ENCODE measurements around the gene ZMYND8. TPM values are rescaled to one million over a fixed set of nuclear protein-coding genes. Genes with fewer than 3 reads are reported as not detected.

Gene ZMYND8
- total RNA-seq, 3 donors from 2014 or later (not counting 1 experiment from before 2014, with no cell fraction given), result 57.6 to 72.6 (median 69.8) TPM

- H3K9me3 ChIP-seq (ENCODE audit: control insufficient read depth, insufficient read depth, low read length), result no peaks in the 10 kb centered on the region
- H3K4me1 Mint-ChIP-seq, result peaks cover 5 to 54% of the 10 kb centered on the region in 2 donors
- no peak for TF ChIP-seq CTCF (IDR thresholded peaks at IDR 0.05)
- H3K36me3 ChIP-seq (ENCODE audit: control insufficient read depth, insufficient read depth, low read length), result no peaks in the 10 kb centered on the region
- H3K4me3 Mint-ChIP-seq, result peak overlapping the region; percentile 90
- H3K4me3 ChIP-seq (ENCODE audit: low read length), result peak overlapping the region; percentile 42
- H3K36me3 Mint-ChIP-seq, result no peaks in the 10 kb centered on the region
- DNase-seq (peak; percentile 17 to 38), ATAC-seq (no peak)
- H3K9me3 Mint-ChIP-seq, result no peaks in the 10 kb centered on the region
- H3K27me3 ChIP-seq (ENCODE audit: control insufficient read depth, insufficient read depth, low read length), result no peaks in the 10 kb centered on the region
- H3K27ac ChIP-seq (ENCODE audit: low read length), result peak overlapping the region; percentile 86
- H3K27me3 Mint-ChIP-seq (ENCODE audit: low read depth in 2 of 2), result no peaks in the 10 kb centered on the region
- intact Hi-C loops (cut with micrococcal nuclease), result loop anchor here (5.0 to 10.0 kb wide), 2 partner anchors 38 to 149 kb away; partner anchors contain the start of gene NCOA3
- peaks cover 65% of the 10 kb centered on the region for H3K4me1 ChIP-seq (ENCODE audit: control insufficient read depth, insufficient read depth, low read length)
- 11% methylated on average over 2 of the region's 2 CpGs for WGBS (ENCODE audit: insufficient coverage)
- no peak overlapping the region for H3K27ac Mint-ChIP-seq
Observed at GRCh38 chr20:47355489-47356219, 845 bp downstream of the ZMYND8 start.

DNA sequence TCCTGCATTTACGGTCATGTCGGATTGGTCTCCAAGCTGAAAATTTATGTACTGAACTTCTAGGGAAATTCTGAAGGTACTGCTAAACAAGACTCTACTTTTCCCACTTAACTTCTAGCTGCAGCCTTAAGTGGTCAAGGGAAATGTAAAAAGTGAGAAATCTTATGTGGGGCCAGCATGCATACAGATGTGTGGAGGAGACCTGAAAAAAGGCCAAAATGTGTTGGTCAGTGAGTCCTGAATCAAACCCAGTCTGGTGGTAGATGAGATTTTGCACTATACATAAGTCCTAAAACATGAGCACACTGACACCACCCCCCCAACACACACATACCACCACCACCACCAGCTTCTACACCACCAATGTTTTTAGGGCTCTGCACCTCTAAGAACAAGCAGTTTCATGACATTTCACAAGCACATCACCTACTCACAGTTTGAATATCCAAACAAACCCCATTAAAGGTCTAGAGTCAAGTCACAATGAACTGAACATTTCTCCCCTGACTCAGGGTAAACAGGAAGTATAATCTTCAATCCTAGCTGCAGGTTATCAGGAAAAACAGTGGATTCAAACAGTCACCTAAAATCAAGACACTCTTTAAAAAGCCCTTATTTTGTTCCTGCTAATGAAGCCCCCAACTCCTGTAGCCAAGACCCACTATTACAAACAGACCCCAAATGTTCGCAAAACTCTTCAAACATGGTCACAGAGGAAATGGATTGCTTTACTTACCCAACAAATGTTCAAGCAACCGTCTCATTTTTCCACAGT lies 1.6 kb downstream of the ZMYND8 start:
- ATAC-seq, result peak in 1 of 3 donors; percentile 23
- peak overlapping the region; percentile 86 for H3K27ac ChIP-seq (ENCODE audit: low read length)
- no peaks in the 10 kb centered on the region for H3K9me3 ChIP-seq (ENCODE audit: control insufficient read depth, insufficient read depth, low read length)
- no peaks in the 10 kb centered on the region for H3K36me3 Mint-ChIP-seq
- no peaks in the 10 kb centered on the region for H3K27me3 Mint-ChIP-seq (ENCODE audit: low read depth in 2 of 2)
- peak overlapping the region; percentile 42 for H3K4me3 ChIP-seq (ENCODE audit: low read length)
- peak overlapping the region; percentile 90 for H3K4me3 Mint-ChIP-seq
- peaks cover 57% of the 10 kb centered on the region for H3K4me1 ChIP-seq (ENCODE audit: control insufficient read depth, insufficient read depth, low read length)
- intact Hi-C loops (cut with micrococcal nuclease), result loop anchor here (5.0 to 10.0 kb wide), 2 partner anchors 38 to 150 kb away; partner anchors contain the start of gene NCOA3
- H3K4me1 Mint-ChIP-seq, result peaks cover 0 to 49% of the 10 kb centered on the region in 2 donors
- no peaks in the 10 kb centered on the region for H3K36me3 ChIP-seq (ENCODE audit: control insufficient read depth, insufficient read depth, low read length)
- H3K27me3 ChIP-seq (ENCODE audit: control insufficient read depth, insufficient read depth, low read length), result no peaks in the 10 kb centered on the region
- H3K27ac Mint-ChIP-seq, result no peak overlapping the region
- DNase-seq, result peak; percentile 19 to 33
- WGBS (ENCODE audit: insufficient coverage), result 4% methylated on average over 3 of the region's 4 CpGs
- no peak for TF ChIP-seq CTCF (IDR thresholded peaks at IDR 0.05)
- no peaks in the 10 kb centered on the region for H3K9me3 Mint-ChIP-seq

- Mint-ChIP-seq H3K9me3 (no peaks in the 10 kb centered on the region), H3K36me3 (no peaks in the 10 kb centered on the region), H3K27ac (no peak overlapping the region), H3K27me3 (ENCODE audit: low read depth in 2 of 2) (no peaks in the 10 kb centered on the region), H3K4me3 (peak overlapping the region; percentile 90), H3K4me1 (peaks cover 0 to 49% of the 10 kb centered on the region in 2 donors)
- DNase-seq (no peak), ATAC-seq (no peak)
- TF ChIP-seq CTCF (IDR thresholded peaks at IDR 0.05), result no peak
- H3K4me1 ChIP-seq (ENCODE audit: control insufficient read depth, insufficient read depth, low read length), result peaks cover 52% of the 10 kb centered on the region
- no peaks in the 10 kb centered on the region for H3K27me3 ChIP-seq (ENCODE audit: control insufficient read depth, insufficient read depth, low read length)
- intact Hi-C loops (cut with micrococcal nuclease), result loop anchor here (10.0 kb wide), 1 partner anchor 150 kb away; the partner anchor contains the start of gene NCOA3
- H3K9me3 ChIP-seq (ENCODE audit: control insufficient read depth, insufficient read depth, low read length), result no peaks in the 10 kb centered on the region
- peak overlapping the region; percentile 86 for H3K27ac ChIP-seq (ENCODE audit: low read length)
- 13% methylated on average over 2 of the region's 2 CpGs for WGBS (ENCODE audit: insufficient coverage)
- H3K4me3 ChIP-seq (ENCODE audit: low read length), result no peak overlapping the region
- H3K36me3 ChIP-seq (ENCODE audit: control insufficient read depth, insufficient read depth, low read length), result no peaks in the 10 kb centered on the region
Observed at GRCh38 chr20:47354464-47354713, 2.1 kb downstream of the ZMYND8 start.
